Measurements from ENCODE around the gene GJD2. TPM values are rescaled to one million over a fixed set of nuclear protein-coding genes. Genes with fewer than 3 reads are reported as not detected.

The GJD2 gene
- total RNA-seq, 1 experiment from 2014 or later = not detected

DNA sequence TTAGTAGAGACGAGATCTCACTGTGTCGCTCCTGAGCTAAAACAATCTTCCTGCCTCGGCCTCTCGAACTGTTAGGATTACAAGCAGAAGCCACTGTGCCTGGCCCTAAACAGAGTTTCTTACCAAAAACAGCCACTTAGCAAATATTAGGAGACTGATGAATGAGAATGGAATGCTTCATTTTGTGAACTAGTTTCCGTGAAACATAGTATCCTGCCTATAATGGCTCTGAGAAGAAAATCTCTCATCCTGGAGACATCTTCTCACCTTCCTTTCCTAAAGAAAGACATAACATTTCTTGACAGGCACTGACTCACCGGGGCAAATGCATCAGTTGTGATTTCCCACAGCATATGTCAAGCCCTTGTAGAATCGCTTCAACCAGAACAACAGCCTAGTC is 44.9 kb downstream of the GJD2 start:
- H2AFZ ChIP-seq (ENCODE audit: low read length) = no peak overlapping the region
- H2BK5ac ChIP-seq (ENCODE audit: insufficient read length, low read length) = no peak overlapping the region
- H3K36me3 Mint-ChIP-seq (ENCODE audit: insufficient read depth in 1 of 3, low read depth in 3 of 3) = no peaks in the 10 kb centered on the region
- H3K4me2 ChIP-seq (ENCODE audit: insufficient read depth, insufficient read length, low read length) = no peak overlapping the region
- H3K4ac ChIP-seq (ENCODE audit: low read depth, low read length) = no peak overlapping the region
- H3K23me2 ChIP-seq (ENCODE audit: insufficient read length, low read depth, low read length, poor library complexity, severe bottlenecking) = no peaks in the 10 kb centered on the region
- no peak overlapping the region for H3K4me3 Mint-ChIP-seq
- no peak overlapping the region for H2BK120ac ChIP-seq (ENCODE audit: low read depth, low read length, poor library complexity, severe bottlenecking)
- no peak overlapping the region for H3K14ac ChIP-seq (ENCODE audit: insufficient read depth, low read length)
- H2BK20ac ChIP-seq (ENCODE audit: low read depth, low read length, poor library complexity, severe bottlenecking) = no peak overlapping the region
- DNase-seq = no peak
- H4K91ac ChIP-seq (ENCODE audit: insufficient read length, low read depth, low read length) = no peak overlapping the region
- H3K27ac Mint-ChIP-seq = no peak overlapping the region
- peaks cover 3% of the 10 kb centered on the region for H3K27me3 Mint-ChIP-seq (ENCODE audit: low read depth)
- H3K9me3 ChIP-seq (ENCODE audit: control insufficient read depth, low read depth, low read length) = no peaks in the 10 kb centered on the region
- H3K18ac ChIP-seq (ENCODE audit: insufficient read length, low read depth, low read length) = no peak overlapping the region
- no peaks in the 10 kb centered on the region for H3K4me1 ChIP-seq (ENCODE audit: insufficient read depth, low read length)
- H3K23ac ChIP-seq (ENCODE audit: insufficient read length, low read depth, low read length) = no peak overlapping the region
- H2AK5ac ChIP-seq (ENCODE audit: insufficient read length, low read length) = no peak overlapping the region
- H3T11ph ChIP-seq (ENCODE audit: low read length) = no peak overlapping the region
- no peak overlapping the region for H3K9ac ChIP-seq (ENCODE audit: extremely low read depth, insufficient read length, low read length)
- peaks cover 4% of the 10 kb centered on the region in 2 experiments for H3K4me1 Mint-ChIP-seq
- no peaks in the 10 kb centered on the region for H3K79me2 ChIP-seq (ENCODE audit: insufficient read depth, low read length)
- H2BK12ac ChIP-seq (ENCODE audit: insufficient read length, low read depth, low read length) = no peak overlapping the region
- no peaks in the 10 kb centered on the region; the same call in 1 of the 2 replicates for H3K27me3 ChIP-seq (ENCODE audit: insufficient read depth, low read length)
- H2BK15ac ChIP-seq (ENCODE audit: low read depth, low read length) = no peak overlapping the region
- no CpG with 5 or more reads among the region's 7 CpGs for WGBS (ENCODE audit: extremely low coverage, insufficient read length, low lambda C conversion rate)
- no peak overlapping the region for H4K8ac ChIP-seq (replicated peaks; ENCODE audit: insufficient read length, low read depth, low read length)
- no peak overlapping the region for H4K5ac ChIP-seq (ENCODE audit: insufficient read length, low read depth, low read length)
- no peak overlapping the region for H3K27ac ChIP-seq (ENCODE audit: insufficient read length, low read depth, low read length)
- TF ChIP-seq, protein P1, sequence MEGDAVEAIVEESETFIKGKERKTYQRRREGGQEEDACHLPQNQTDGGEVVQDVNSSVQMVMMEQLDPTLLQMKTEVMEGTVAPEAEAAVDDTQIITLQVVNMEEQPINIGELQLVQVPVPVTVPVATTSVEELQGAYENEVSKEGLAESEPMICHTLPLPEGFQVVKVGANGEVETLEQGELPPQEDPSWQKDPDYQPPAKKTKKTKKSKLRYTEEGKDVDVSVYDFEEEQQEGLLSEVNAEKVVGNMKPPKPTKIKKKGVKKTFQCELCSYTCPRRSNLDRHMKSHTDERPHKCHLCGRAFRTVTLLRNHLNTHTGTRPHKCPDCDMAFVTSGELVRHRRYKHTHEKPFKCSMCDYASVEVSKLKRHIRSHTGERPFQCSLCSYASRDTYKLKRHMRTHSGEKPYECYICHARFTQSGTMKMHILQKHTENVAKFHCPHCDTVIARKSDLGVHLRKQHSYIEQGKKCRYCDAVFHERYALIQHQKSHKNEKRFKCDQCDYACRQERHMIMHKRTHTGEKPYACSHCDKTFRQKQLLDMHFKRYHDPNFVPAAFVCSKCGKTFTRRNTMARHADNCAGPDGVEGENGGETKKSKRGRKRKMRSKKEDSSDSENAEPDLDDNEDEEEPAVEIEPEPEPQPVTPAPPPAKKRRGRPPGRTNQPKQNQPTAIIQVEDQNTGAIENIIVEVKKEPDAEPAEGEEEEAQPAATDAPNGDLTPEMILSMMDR (conservative IDR thresholded peaks at IDR 0.05) = no peak
- no peaks in the 10 kb centered on the region for H3K9me3 Mint-ChIP-seq
- no peaks in the 10 kb centered on the region for H4K20me1 ChIP-seq (ENCODE audit: control insufficient read depth, insufficient read depth, insufficient read length)
- H3K79me1 ChIP-seq (ENCODE audit: insufficient read depth, low read depth, low read length, poor library complexity, severe bottlenecking) = no peaks in the 10 kb centered on the region
- no peak overlapping the region for H3K56ac ChIP-seq (ENCODE audit: insufficient read length, low read depth, low read length)
